GM18870 (cell line): ENCODE results near the gene BACH2.
"Not testable (repeated sequence)": the region's sequence is repeated elsewhere in the genome, so short reads cannot be mapped to it uniquely, and the experiment has no call there.

Source experiments
- ATAC-seq: cut with Tn5 transposase; IDR thresholded peaks from one replicate; pipeline ENCODE4 v1.9.1; 2021; ENCODE audit warnings: moderate library complexity; ENCODE audit not compliant: unreplicated experiment

BACH2 gene

GRCh38 chr6:90078513-90079289 lies 217.9 kb downstream of the BACH2 start:
- ATAC-seq = no peak

GRCh38 chr6:90076511-90077415 lies 219.9 kb downstream of the BACH2 start:
- no peak for ATAC-seq

GRCh38 chr6:90074161-90074850 lies 222.3 kb downstream of the BACH2 start:
- no peak for ATAC-seq

- ATAC-seq = no peak
Measured at GRCh38 chr6:90072935-90073464, 223.6 kb downstream of the BACH2 start.

GRCh38 chr6:90072501-90072900 lies 224.1 kb downstream of the BACH2 start:
- ATAC-seq = no peak

GRCh38 chr6:90068703-90069523 lies 227.7 kb downstream of the BACH2 start:
- no peak for ATAC-seq

- ATAC-seq = no peak
Measured at GRCh38 chr6:90068264-90068663, 228.4 kb downstream of the BACH2 start.

GRCh38 chr6:90066697-90067096 lies 229.9 kb downstream of the BACH2 start:
- no peak for ATAC-seq

- ATAC-seq = no peak
Measured at GRCh38 chr6:90065173-90065572, 231.5 kb downstream of the BACH2 start.

GRCh38 chr6:90062667-90063066 lies 234.0 kb downstream of the BACH2 start:
- ATAC-seq = no peak

- ATAC-seq = no peak
Measured at GRCh38 chr6:90062051-90062450, 234.6 kb downstream of the BACH2 start.

GRCh38 chr6:90059178-90059577 lies 237.5 kb downstream of the BACH2 start:
- ATAC-seq = not testable (repeated sequence)

- ATAC-seq = not testable (repeated sequence)
Measured at GRCh38 chr6:90055924-90056323, 240.7 kb downstream of the BACH2 start.

GRCh38 chr6:90054193-90054592 lies 242.4 kb downstream of the BACH2 start:
- ATAC-seq = not testable (repeated sequence)

GRCh38 chr6:90053614-90054013 lies 243.0 kb downstream of the BACH2 start:
- ATAC-seq = no peak

GRCh38 chr6:90049295-90049694 lies 247.3 kb downstream of the BACH2 start:
- no peak for ATAC-seq

- ATAC-seq = no peak
Measured at GRCh38 chr6:90048206-90048967, 248.3 kb downstream of the BACH2 start.

GRCh38 chr6:90045535-90045934 lies 251.1 kb downstream of the BACH2 start:
- no peak for ATAC-seq

GRCh38 chr6:90044833-90045381 lies 251.7 kb downstream of the BACH2 start:
- no peak for ATAC-seq
